IMR-90 (cell line): ENCODE measurements around the gene CHSY3. TPM values are rescaled to one million over a fixed set of nuclear protein-coding genes. Genes with fewer than 3 reads are reported as not detected.

Experiments used
- ATAC-seq: fragments of 200-7000 bp; cut with Tn5 transposase; 2 replicates; pipeline ENCODE4 v1.9.1; 2020; ENCODE audit warnings: low read depth, mild to moderate bottlenecking, moderate library complexity
- BruUV-seq: library from RNA; stranded (reverse); fragments of 400-500 nt; replicated peaks from 2 replicates; lab custom pipeline; 2021; lab: Mats Ljungman, UMichigan
- CTCF ChIA-PET: fragments of 300-600 bp; formaldehyde crosslinking; extraction: SDS; loops from one replicate; lab custom pipeline; 2021; ENCODE audit warnings: antibody characterized with exemption; lab: Yijun Ruan, JAX
- POLR2A ChIA-PET: fragments of 300-600 bp; sonication (Branson Sonifier 250); formaldehyde crosslinking; loops from one replicate; lab custom pipeline; 2022; ENCODE audit warnings: antibody characterized with exemption; ENCODE audit not compliant: unreplicated experiment; lab: Charles Lee
- DNase-seq: peaks from one replicate; pipeline ENCODE4 v3.0.0; 2013
- H2AFZ ChIP-seq: replicated peaks from 2 replicates; pipeline ENCODE3; 2013; ENCODE audit warnings: low read length, mild to moderate bottlenecking; ENCODE audit not compliant: poor library complexity
- H2AK5ac ChIP-seq: 2 replicates; pipeline ENCODE4 v1.6.1; 2013; ENCODE audit warnings: low read depth, low read length, inconsistent platforms
- H2AK9ac ChIP-seq: replicated peaks from 2 replicates; pipeline ENCODE3; 2013; ENCODE audit warnings: mild to moderate bottlenecking, low read depth, low read length, moderate library complexity; ENCODE audit not compliant: poor library complexity
- H2BK120ac ChIP-seq: 2 replicates; pipeline ENCODE4 v1.6.1; 2013; ENCODE audit warnings: low read depth, low read length, inconsistent platforms
- H2BK15ac ChIP-seq: 3 replicates; pipeline ENCODE4 v1.6.1; 2013; ENCODE audit warnings: low read depth, low read length, inconsistent platforms
- H2BK20ac ChIP-seq: 2 replicates; pipeline ENCODE4 v1.6.1; 2013; ENCODE audit warnings: low read depth, mild to moderate bottlenecking, inconsistent platforms, low read length, moderate library complexity
- H2BK5ac ChIP-seq: 2 replicates; pipeline ENCODE4 v1.6.1; 2013; ENCODE audit warnings: mild to moderate bottlenecking, low read depth, low read length, inconsistent platforms; ENCODE audit not compliant: poor library complexity, severe bottlenecking
- H3K14ac ChIP-seq: replicated peaks from 2 replicates; pipeline ENCODE4 v1.6.1; 2013; ENCODE audit warnings: low read depth, low read length, inconsistent platforms
- H3K18ac ChIP-seq: 2 replicates; pipeline ENCODE4 v1.6.1; 2013; ENCODE audit warnings: low read depth, low read length, control low read depth
- H3K23ac ChIP-seq: 2 replicates; pipeline ENCODE4 v1.6.1; 2013; ENCODE audit warnings: low read depth, low read length, inconsistent platforms
- H3K27ac ChIP-seq: 2 replicates; pipeline ENCODE4 v1.5.1; 2013; ENCODE audit warnings: mild to moderate bottlenecking, control low read depth, low read length; ENCODE audit not compliant: insufficient read depth
- H3K27me3 ChIP-seq: 2 replicates; pipeline ENCODE4 v1.6.1; 2013; ENCODE audit warnings: low read length; ENCODE audit not compliant: control insufficient read depth, insufficient read depth
- H3K36me3 ChIP-seq: 2 replicates; pipeline ENCODE4 v1.6.1; 2013; ENCODE audit warnings: low read length, mixed read lengths; ENCODE audit not compliant: control insufficient read depth, insufficient read depth
- H3K4ac ChIP-seq: 2 replicates; pipeline ENCODE4 v1.6.1; 2013; ENCODE audit warnings: low read depth, low read length, inconsistent platforms
- H3K4me1 ChIP-seq: 2 replicates; pipeline ENCODE4 v1.6.1; 2013; ENCODE audit warnings: low read length, mixed read lengths; ENCODE audit not compliant: control insufficient read depth, insufficient read depth
- H3K4me2 ChIP-seq: 2 replicates; pipeline ENCODE4 v1.6.1; 2013; ENCODE audit warnings: low read depth, mild to moderate bottlenecking, control low read depth, low read length, moderate library complexity
- H3K4me3 ChIP-seq: 2 replicates; pipeline ENCODE4 v1.5.1; 2013; ENCODE audit warnings: low read depth, mild to moderate bottlenecking, control low read depth, low read length, moderate library complexity; ENCODE audit not compliant: insufficient read depth
- H3K56ac ChIP-seq: 2 replicates; pipeline ENCODE4 v1.6.1; 2013; ENCODE audit warnings: low read length, inconsistent platforms; ENCODE audit not compliant: insufficient read depth; ENCODE audit errors: extremely low read depth
- H3K79me1 ChIP-seq, 2 experiments: 2 replicates each; pipeline ENCODE4 v1.6.1; 2013; ENCODE audit warnings: low read length in 2 of 2, inconsistent platforms in 1 of 2, low read depth in 1 of 2
- H3K9ac ChIP-seq: 2 replicates; pipeline ENCODE4 v1.6.1; 2013; ENCODE audit warnings: low read depth, low read length, control low read depth
- H3K9me1 ChIP-seq: 2 replicates; pipeline ENCODE4 v1.6.1; 2013; ENCODE audit warnings: low read length, inconsistent platforms; ENCODE audit not compliant: insufficient read depth
- H3K9me3 ChIP-seq: 2 replicates; pipeline ENCODE4 v1.6.1; 2013; ENCODE audit warnings: low read length; ENCODE audit not compliant: control insufficient read depth, insufficient read depth
- H4K20me1 ChIP-seq: 2 replicates; pipeline ENCODE4 v1.6.1; 2013; ENCODE audit warnings: low read length, inconsistent platforms; ENCODE audit not compliant: insufficient read depth
- H4K5ac ChIP-seq: 2 replicates; pipeline ENCODE4 v1.6.1; 2013; ENCODE audit warnings: mild to moderate bottlenecking, low read depth, low read length, control low read depth
- H4K8ac ChIP-seq, 2 experiments: 2 replicates each; pipeline ENCODE4 v1.6.1; 2013; ENCODE audit warnings: low read depth in 2 of 2, low read length in 2 of 2, control low read depth in 1 of 2, inconsistent platforms in 1 of 2
- H4K91ac ChIP-seq: 2 replicates; pipeline ENCODE4 v1.6.1; 2013; ENCODE audit warnings: low read depth, low read length, inconsistent platforms; ENCODE audit not compliant: insufficient read depth
- FOS ChIP-seq: fragments of 150-350 bp; IDR thresholded peaks from 2 replicates; pipeline ENCODE4 v1.6.1; 2016; ENCODE audit warnings: low read depth, low read length
- WGBS, 2 experiments: methylation state at CpG; one replicate each; pipeline versions ENCODE4 v1.1.5 to v1.1.7; 2013; ENCODE audit warnings: missing lambda C conversion rate in 2 of 2; ENCODE audit not compliant: insufficient read length in 1 of 2; ENCODE audit errors: extremely low coverage in 2 of 2; 5-methylcytosine and 5-hydroxymethylcytosine counted together
- dilution Hi-C: fragments of 300-500 bp; cut with HindIII; formaldehyde crosslinking; loops from one replicate; pipeline ENCODE4 v1.14.3; 2018; ENCODE audit warnings: low sequenced_read_pairs; ENCODE audit not compliant: unreplicated experiment
- in situ Hi-C: fragments of 300-500 bp; cut with MboI; formaldehyde crosslinking; loops from 3 replicates; pipeline ENCODE4 v1.14.3; 2019; ENCODE audit warnings: low sequenced_read_pairs, inconsistent platforms, mixed read lengths
- intact Hi-C: fragments of 100-400 bp; cut with micrococcal nuclease; formaldehyde crosslinking; loops from 2 replicates; pipeline ENCODE4 v1.10.0; 2022
- polyA plus RNA-seq, 3 experiments: library from polyadenylated mRNA; depleted of rRNA; stranded (reverse); fragments of >200 nt; gene quantifications; 2 replicates each; pipeline ENCODE4 v1.2.3, GENCODE V29; 2012; ENCODE audit warnings: low replicate concordance in 1 of 3
- total RNA-seq: library from RNA; depleted of rRNA; stranded (reverse); fragments of >200 nt; gene quantifications from 2 replicates; pipeline ENCODE4 v1.2.3, GENCODE V29; 2012

The CHSY3 gene
- total and polyA plus RNA-seq, 2 of the 4 experiments (the other 2 are of a cell fraction) = 0.62 to 1.3 TPM

- no peak overlapping the region for H2AK5ac ChIP-seq
- H4K8ac ChIP-seq = no peak overlapping the region
- WGBS, 2 experiments = no CpG with 5 or more reads among the region's 4 CpGs
- no peak for DNase-seq
- in situ Hi-C loops = no loop called here
- no peak overlapping the region for H3K18ac ChIP-seq
- dilution Hi-C loops = no loop called here
- no peak overlapping the region for H4K5ac ChIP-seq
- H2AK9ac ChIP-seq = no peak overlapping the region
- H3K14ac ChIP-seq = no peak overlapping the region
- no peak overlapping the region for H3K4ac ChIP-seq
- H4K91ac ChIP-seq = no peak overlapping the region
- no peak overlapping the region for H2AFZ ChIP-seq
- no peaks in the 10 kb centered on the region for H3K9me1 ChIP-seq
- ATAC-seq = no peak
- no peaks in the 10 kb centered on the region for H4K20me1 ChIP-seq
- no peak overlapping the region for H3K9ac ChIP-seq
- no peak overlapping the region for H3K4me3 ChIP-seq
- H3K4me2 ChIP-seq = no peak overlapping the region
- H3K79me1 ChIP-seq = no peaks in the 10 kb centered on the region
- no TSS peak for BruUV-seq
- no peak overlapping the region for H3K56ac ChIP-seq
- no peak for TF ChIP-seq FOS
- no peak overlapping the region for H2BK5ac ChIP-seq
- H3K9me3 ChIP-seq = no peaks in the 10 kb centered on the region
- ChIA-PET CTCF (no interaction called here), POLR2A (no interaction called here)
- H3K27ac ChIP-seq = no peak overlapping the region
- no peak overlapping the region for H3K23ac ChIP-seq
- no peaks in the 10 kb centered on the region for H3K36me3 ChIP-seq
- intact Hi-C loops = no loop called here
- no peaks in the 10 kb centered on the region for H3K4me1 ChIP-seq
- no peak overlapping the region for H2BK15ac ChIP-seq
- H3K27me3 ChIP-seq = no peaks in the 10 kb centered on the region
- H2BK20ac ChIP-seq = no peak overlapping the region
- H2BK120ac ChIP-seq = no peak overlapping the region
Observed at GRCh38 chr5:130227699-130228098, 323.4 kb downstream of the CHSY3 start.
